Fibroblast of lung (primary cell): ENCODE results near the gene TREH. TPM values are rescaled to one million over a fixed set of nuclear protein-coding genes. Genes with fewer than 3 reads are reported as not detected.

ENCODE experiments used
- DNase-seq, 2 donors: peaks; one replicate each; pipeline versions ENCODE4 v3.0.0 to v3.0.0-alpha.2; 2010; ENCODE audit warnings: low read depth in 2 of 2
- H2AFZ ChIP-seq: 2 replicates; pipeline ENCODE4 v1.5.1; 2012; ENCODE audit warnings: low read length, control low read depth, inconsistent platforms
- H3K27ac ChIP-seq: 2 replicates; pipeline ENCODE4 v1.5.1; 2011; ENCODE audit warnings: low read length, control low read depth; ENCODE audit not compliant: insufficient read depth
- H3K27me3 ChIP-seq: 2 replicates; pipeline ENCODE4 v1.5.1; 2011; ENCODE audit warnings: mild to moderate bottlenecking, low read length; ENCODE audit not compliant: control insufficient read depth, insufficient read depth
- H3K36me3 ChIP-seq: 2 replicates; pipeline ENCODE4 v1.5.1; 2011; ENCODE audit warnings: low read length; ENCODE audit not compliant: control insufficient read depth, insufficient read depth
- H3K4me1 ChIP-seq: 2 replicates; pipeline ENCODE4 v1.5.1; 2011; ENCODE audit warnings: low read length; ENCODE audit not compliant: control insufficient read depth, insufficient read depth; ENCODE audit errors: extremely low read depth
- H3K4me2 ChIP-seq: 2 replicates; pipeline ENCODE4 v1.5.1; 2011; ENCODE audit warnings: low read length, control low read depth; ENCODE audit not compliant: insufficient read depth; ENCODE audit errors: extremely low read depth
- H3K4me3 ChIP-seq, 4 experiments: fragments of 200-600 bp in 1 of 4; sonication (generic) in 1 of 4; replicated peaks in 1 of 4; 2 replicates each; pipeline ENCODE4 v1.5.1; 2011 to 2016; ENCODE audit warnings: low read length in 4 of 4, low read depth in 3 of 4, mild to moderate bottlenecking in 3 of 4, control low read depth in 2 of 4, inconsistent platforms in 1 of 4, mixed read lengths in 1 of 4; ENCODE audit not compliant: insufficient read depth in 1 of 4; ENCODE audit errors: control extremely low read depth in 1 of 4
- H3K79me2 ChIP-seq: 2 replicates; pipeline ENCODE4 v1.5.1; 2012; ENCODE audit warnings: mild to moderate bottlenecking, low read length, inconsistent platforms; ENCODE audit not compliant: control insufficient read depth, insufficient read depth
- H3K9ac ChIP-seq: 2 replicates; pipeline ENCODE4 v1.5.1; 2011; ENCODE audit warnings: mild to moderate bottlenecking, low read length, control low read depth; ENCODE audit not compliant: insufficient read depth
- H3K9me3 ChIP-seq: 2 replicates; pipeline ENCODE4 v1.5.1; 2012; ENCODE audit warnings: low read depth, low read length; ENCODE audit not compliant: control insufficient read depth, insufficient read depth
- H4K20me1 ChIP-seq: 2 replicates; pipeline ENCODE4 v1.5.1; 2011; ENCODE audit warnings: low read length; ENCODE audit not compliant: control insufficient read depth, insufficient read depth; ENCODE audit errors: extremely low read depth
- CTCF ChIP-seq, 2 donors: IDR thresholded peaks in 1 of 2; conservative IDR thresholded peaks in 1 of 2; 1 replicate in 1 of 2; 2 replicates in 1 of 2; pipeline ENCODE4 v1.5.1; 2011 to 2012; ENCODE audit warnings: low read length in 2 of 2, control low read depth in 1 of 2, inconsistent platforms in 1 of 2, low read depth in 1 of 2, mild to moderate bottlenecking in 1 of 2
- EZH2 ChIP-seq: IDR thresholded peaks from 2 replicates; pipeline ENCODE4 v1.5.1; 2012; ENCODE audit warnings: low read length, control low read depth, mild to moderate bottlenecking; ENCODE audit errors: missing control alignments
- polyA plus RNA-seq, 2 donors: library from polyadenylated mRNA; depleted of rRNA in 1 of 2; stranded (reverse) in 1 of 2; unstranded in 1 of 2; fragments of >200 nt; gene quantifications; 2 replicates each; pipeline ENCODE4 v1.2.1, GENCODE V29; 2011 to 2012; ENCODE audit warnings: missing spikeins in 1 of 2
- total RNA-seq: library from RNA; depleted of rRNA; stranded (reverse); fragments of >200 nt; gene quantifications from 2 replicates; pipeline ENCODE4 v1.2.1, GENCODE V29; 2014

Gene TREH
- total and polyA plus RNA-seq, 2 donors (not counting 1 experiment from before 2014, with no cell fraction given), result not detected

GRCh38 chr11:118653684-118654390, 25.6 kb downstream of the TREH start:
- Histone ChIP-seq H3K27me3 (no peaks in the 10 kb centered on the region), H3K4me3 (no peak overlapping the region), H3K9me3 (no peaks in the 10 kb centered on the region), H3K4me1 (no peaks in the 10 kb centered on the region), H2AFZ (no peak overlapping the region), H3K4me2 (no peak overlapping the region), H3K79me2 (no peaks in the 10 kb centered on the region), H3K27ac (no peak overlapping the region), H3K9ac (no peak overlapping the region), H4K20me1 (no peaks in the 10 kb centered on the region), H3K36me3 (peaks cover 34% of the 10 kb centered on the region)
- DNase-seq, result no peak
- no peak for TF ChIP-seq EZH2
- TF ChIP-seq CTCF (conservative IDR thresholded peaks at IDR 0.05 in 1 of 2, IDR thresholded peaks at IDR 0.05 in 1 of 2; ENCODE audit: low read depth in 1 of 2, low read length in 2 of 2), result no peak

DNA sequence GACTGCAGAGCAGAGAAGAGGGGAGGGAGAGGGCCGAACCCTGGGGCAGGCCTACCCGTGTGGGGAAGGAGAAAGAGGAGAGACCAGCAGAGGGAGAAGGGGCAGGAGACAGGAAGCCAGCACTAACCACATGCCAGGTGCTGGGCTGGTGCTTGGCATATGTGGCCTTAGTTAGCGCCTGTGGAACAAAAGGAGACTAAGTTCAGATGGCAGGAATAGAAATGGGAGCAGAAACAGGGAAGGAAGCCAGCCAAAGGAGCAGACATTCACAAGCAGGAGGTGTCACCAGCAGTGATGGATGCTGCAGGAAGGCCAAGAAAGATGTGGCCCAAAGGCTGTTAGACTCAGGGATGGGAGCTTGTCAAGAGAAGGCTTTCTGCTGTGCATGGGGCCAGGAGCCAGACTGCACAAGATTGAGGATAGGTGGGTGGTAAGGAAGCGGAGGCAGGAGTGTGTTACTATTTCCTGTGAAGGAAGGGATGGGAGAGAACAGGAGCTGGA, 26.7 kb downstream of the TREH start:
- Histone ChIP-seq H4K20me1 (no peaks in the 10 kb centered on the region), H3K36me3 (peaks cover 33% of the 10 kb centered on the region), H3K4me1 (no peaks in the 10 kb centered on the region)

GRCh38 chr11:118651820-118652219, 27.6 kb downstream of the TREH start:
- no peak for DNase-seq
- Histone ChIP-seq H3K4me1 (no peaks in the 10 kb centered on the region), H3K27ac (no peak overlapping the region), H3K4me3 (no peak overlapping the region), H3K4me2 (no peak overlapping the region), H4K20me1 (no peaks in the 10 kb centered on the region), H2AFZ (no peak overlapping the region), H3K9ac (no peak overlapping the region), H3K27me3 (no peaks in the 10 kb centered on the region), H3K36me3 (peaks cover 29% of the 10 kb centered on the region), H3K79me2 (no peaks in the 10 kb centered on the region), H3K9me3 (no peaks in the 10 kb centered on the region)
- TF ChIP-seq CTCF (conservative IDR thresholded peaks at IDR 0.05 in 1 of 2, IDR thresholded peaks at IDR 0.05 in 1 of 2; ENCODE audit: low read depth in 1 of 2, low read length in 2 of 2), result no peak
- TF ChIP-seq EZH2, result no peak

More for the DNA sequence above, 26.7 kb downstream of the TREH start:
- no peak overlapping the region for H3K9ac ChIP-seq
- no peak for TF ChIP-seq CTCF (conservative IDR thresholded peaks at IDR 0.05 in 1 of 2, IDR thresholded peaks at IDR 0.05 in 1 of 2; ENCODE audit: low read depth in 1 of 2, low read length in 2 of 2)
- H3K27me3 ChIP-seq, result no peaks in the 10 kb centered on the region
- H2AFZ ChIP-seq, result no peak overlapping the region
- H3K27ac ChIP-seq, result no peak overlapping the region
- H3K4me2 ChIP-seq, result no peak overlapping the region
- DNase-seq, result no peak
- no peak overlapping the region for H3K4me3 ChIP-seq
- no peaks in the 10 kb centered on the region for H3K79me2 ChIP-seq
- H3K9me3 ChIP-seq, result no peaks in the 10 kb centered on the region
